Measurements from ENCODE around the gene RHOBTB3. TPM values are rescaled to one million over a fixed set of nuclear protein-coding genes. Genes with fewer than 3 reads are reported as not detected.
"Not testable (repeated sequence)": the region's sequence is repeated elsewhere in the genome, so short reads cannot be mapped to it uniquely, and the experiment has no call there.

RHOBTB3 gene
- total RNA-seq, 4 donors from 2014 or later, result 40.1 to 95.7 (median 71.0) TPM

DNA sequence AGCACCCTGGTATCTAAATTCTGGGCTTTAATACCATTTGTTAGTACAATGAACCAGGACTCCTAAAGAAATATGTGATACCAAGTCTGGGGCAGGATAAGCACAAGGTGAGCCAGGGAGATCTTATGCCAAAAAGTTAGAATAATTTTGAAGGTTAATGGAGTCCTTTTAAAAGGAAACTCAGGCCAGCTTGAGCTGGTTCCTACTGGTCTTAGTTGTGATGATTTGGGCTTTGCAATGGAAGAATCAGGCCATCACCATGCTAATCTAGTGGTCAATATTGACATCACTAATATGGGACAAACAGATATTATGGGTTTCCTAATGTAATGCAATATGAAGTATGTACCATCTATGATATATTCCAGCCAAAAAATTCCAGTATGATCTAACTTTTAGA lies 40.8 kb upstream of the RHOBTB3 start:
- TF ChIP-seq, protein P1, sequence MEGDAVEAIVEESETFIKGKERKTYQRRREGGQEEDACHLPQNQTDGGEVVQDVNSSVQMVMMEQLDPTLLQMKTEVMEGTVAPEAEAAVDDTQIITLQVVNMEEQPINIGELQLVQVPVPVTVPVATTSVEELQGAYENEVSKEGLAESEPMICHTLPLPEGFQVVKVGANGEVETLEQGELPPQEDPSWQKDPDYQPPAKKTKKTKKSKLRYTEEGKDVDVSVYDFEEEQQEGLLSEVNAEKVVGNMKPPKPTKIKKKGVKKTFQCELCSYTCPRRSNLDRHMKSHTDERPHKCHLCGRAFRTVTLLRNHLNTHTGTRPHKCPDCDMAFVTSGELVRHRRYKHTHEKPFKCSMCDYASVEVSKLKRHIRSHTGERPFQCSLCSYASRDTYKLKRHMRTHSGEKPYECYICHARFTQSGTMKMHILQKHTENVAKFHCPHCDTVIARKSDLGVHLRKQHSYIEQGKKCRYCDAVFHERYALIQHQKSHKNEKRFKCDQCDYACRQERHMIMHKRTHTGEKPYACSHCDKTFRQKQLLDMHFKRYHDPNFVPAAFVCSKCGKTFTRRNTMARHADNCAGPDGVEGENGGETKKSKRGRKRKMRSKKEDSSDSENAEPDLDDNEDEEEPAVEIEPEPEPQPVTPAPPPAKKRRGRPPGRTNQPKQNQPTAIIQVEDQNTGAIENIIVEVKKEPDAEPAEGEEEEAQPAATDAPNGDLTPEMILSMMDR (IDR thresholded peaks at IDR 0.05), result no peak
- no peak for TF ChIP-seq POLR2A (IDR thresholded peaks at IDR 0.05)
- Histone ChIP-seq H3K4me1 (no peaks in the 10 kb centered on the region), H3K4me3 (no peak overlapping the region), H3K36me3 (no peaks in the 10 kb centered on the region), H3K27ac (no peak overlapping the region), H3K27me3 (peaks cover 0 to 3% of the 10 kb centered on the region in 2 donors), H3K9me3 (no peaks in the 10 kb centered on the region)
- DNase-seq, result no peak

DNA sequence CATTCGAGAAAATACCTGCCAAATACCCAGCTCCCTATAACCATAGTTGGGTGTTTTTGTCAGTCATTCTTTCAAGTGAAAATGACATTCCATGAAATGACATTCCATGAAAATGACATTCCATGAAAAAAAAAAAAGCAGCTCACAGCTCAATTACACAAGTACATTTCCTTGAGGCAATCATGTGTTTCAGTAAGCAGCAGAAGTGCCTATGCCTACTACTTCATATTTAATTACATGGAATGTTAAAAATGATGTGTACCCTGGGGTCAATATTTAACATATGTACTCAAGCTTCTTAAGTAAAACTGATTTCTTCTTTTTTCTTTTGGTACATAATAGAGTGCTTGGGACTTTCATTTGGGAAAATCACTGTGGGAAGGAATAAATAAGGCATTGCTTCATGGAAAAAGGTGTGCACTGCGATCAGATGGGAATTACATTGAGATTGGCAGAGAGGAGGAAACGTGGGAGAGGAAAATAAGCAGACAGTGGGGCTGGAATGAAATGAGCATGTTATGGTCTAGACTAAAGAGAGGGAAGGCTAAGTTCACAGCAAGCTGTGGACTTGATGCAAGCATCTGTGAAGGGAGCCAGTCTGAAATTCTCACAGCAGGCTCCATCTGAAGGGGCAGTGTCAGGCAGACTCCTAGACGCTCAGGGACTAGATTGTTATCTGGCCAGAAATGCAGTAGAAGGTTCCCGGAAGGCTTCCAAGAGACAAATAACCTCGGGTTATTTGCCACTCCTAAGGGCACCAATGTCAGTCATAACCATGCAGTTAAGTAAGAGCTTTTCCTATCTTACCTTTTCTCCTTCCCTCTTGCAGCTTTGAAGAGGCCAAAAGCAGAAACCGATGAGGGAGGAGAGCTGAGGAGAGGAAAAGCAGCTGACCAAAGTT lies 33.1 kb upstream of the RHOBTB3 start:
- no peaks in the 10 kb centered on the region for H3K27me3 ChIP-seq
- DNase-seq, result no peak
- TF ChIP-seq POLR2A (IDR thresholded peaks at IDR 0.05), result no peak
- TF ChIP-seq, protein P1 (IDR thresholded peaks at IDR 0.05), result no peak
- H3K4me3 ChIP-seq, result no peak overlapping the region
- H3K4me1 ChIP-seq, result no peaks in the 10 kb centered on the region
- H3K36me3 ChIP-seq, result no peaks in the 10 kb centered on the region
- H3K9me3 ChIP-seq, result no peaks in the 10 kb centered on the region
- no peak overlapping the region for H3K27ac ChIP-seq

DNA sequence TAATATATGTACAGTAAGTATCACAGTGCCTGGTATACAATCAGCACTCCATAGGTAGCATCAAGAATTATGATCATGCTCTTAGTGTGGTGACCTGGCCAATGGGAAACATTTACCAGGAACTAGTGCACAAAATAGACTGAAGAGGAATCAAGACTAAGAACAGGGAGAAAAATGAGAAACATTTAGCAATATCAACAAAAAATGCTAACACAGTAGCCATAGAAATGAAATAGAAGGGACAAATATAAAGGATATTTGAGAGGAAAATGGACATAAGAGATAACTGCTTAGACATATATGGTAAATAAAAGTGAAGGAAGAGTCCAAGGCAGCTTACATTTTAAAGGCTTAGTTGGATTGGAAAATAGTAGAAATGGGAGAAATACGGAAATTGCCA lies 31.8 kb upstream of the RHOBTB3 start:
- TF ChIP-seq, protein P1 (IDR thresholded peaks at IDR 0.05), result no peak
- no peak for TF ChIP-seq POLR2A (IDR thresholded peaks at IDR 0.05)

DNA sequence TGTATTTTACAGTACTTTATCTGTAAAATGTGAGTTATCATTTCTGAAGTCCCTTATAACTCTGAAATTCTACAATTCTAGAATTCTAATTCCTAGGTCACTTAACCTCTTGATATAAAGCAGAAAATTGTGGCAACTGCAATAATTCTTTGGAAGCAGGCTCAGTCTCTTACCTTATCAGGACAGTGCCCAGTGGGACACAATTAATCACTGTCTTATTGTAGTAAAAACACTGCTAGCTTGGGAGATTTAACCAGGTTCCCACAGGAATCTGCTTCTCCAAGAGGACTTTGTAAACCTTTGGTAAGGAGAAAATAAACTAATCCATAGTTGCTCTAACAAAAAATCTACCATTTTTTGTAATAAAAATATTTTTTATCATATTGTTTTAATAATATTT lies 30.1 kb upstream of the RHOBTB3 start:
- H3K27ac ChIP-seq, result no peak overlapping the region
- no peaks in the 10 kb centered on the region for H3K9me3 ChIP-seq
- no peak for TF ChIP-seq POLR2A (IDR thresholded peaks at IDR 0.05)
- TF ChIP-seq, protein P1 (IDR thresholded peaks at IDR 0.05), result no peak
- H3K4me3 ChIP-seq, result no peak overlapping the region
- no peaks in the 10 kb centered on the region for H3K27me3 ChIP-seq
- H3K36me3 ChIP-seq, result no peaks in the 10 kb centered on the region
- no peak for DNase-seq
- no peaks in the 10 kb centered on the region for H3K4me1 ChIP-seq

More for the DNA sequence above, 31.8 kb upstream of the RHOBTB3 start:
- DNase-seq, result no peak
- Histone ChIP-seq H3K36me3 (no peaks in the 10 kb centered on the region), H3K27ac (no peak overlapping the region), H3K9me3 (no peaks in the 10 kb centered on the region), H3K4me1 (no peaks in the 10 kb centered on the region), H3K4me3 (no peak overlapping the region), H3K27me3 (no peaks in the 10 kb centered on the region)

DNA sequence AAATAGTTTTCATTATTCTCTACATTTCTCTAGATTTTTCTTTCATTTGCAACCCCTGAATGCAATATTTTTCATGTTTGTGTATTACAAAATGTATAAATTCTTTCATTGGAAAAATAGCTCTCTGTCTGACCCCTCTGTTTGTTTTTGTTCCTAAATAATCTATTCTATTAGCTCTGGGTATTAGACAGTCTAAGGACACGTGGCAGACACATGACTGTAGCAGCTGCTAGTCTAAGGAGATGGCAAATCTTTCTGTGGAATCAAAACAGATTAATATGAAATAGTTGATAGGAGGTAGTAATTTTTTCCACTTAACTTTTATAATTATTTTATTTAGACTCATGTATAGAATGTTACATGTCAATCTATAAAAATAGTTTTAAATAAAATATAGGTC lies 27.0 kb upstream of the RHOBTB3 start:
- H3K4me1 ChIP-seq, result no peaks in the 10 kb centered on the region
- no peaks in the 10 kb centered on the region for H3K36me3 ChIP-seq
- H3K27ac ChIP-seq, result no peak overlapping the region
- no peaks in the 10 kb centered on the region for H3K27me3 ChIP-seq
- no peaks in the 10 kb centered on the region for H3K9me3 ChIP-seq
- TF ChIP-seq, protein P1 (IDR thresholded peaks at IDR 0.05), result no peak
- TF ChIP-seq POLR2A (IDR thresholded peaks at IDR 0.05), result no peak
- DNase-seq, result no peak
- no peak overlapping the region for H3K4me3 ChIP-seq

DNA sequence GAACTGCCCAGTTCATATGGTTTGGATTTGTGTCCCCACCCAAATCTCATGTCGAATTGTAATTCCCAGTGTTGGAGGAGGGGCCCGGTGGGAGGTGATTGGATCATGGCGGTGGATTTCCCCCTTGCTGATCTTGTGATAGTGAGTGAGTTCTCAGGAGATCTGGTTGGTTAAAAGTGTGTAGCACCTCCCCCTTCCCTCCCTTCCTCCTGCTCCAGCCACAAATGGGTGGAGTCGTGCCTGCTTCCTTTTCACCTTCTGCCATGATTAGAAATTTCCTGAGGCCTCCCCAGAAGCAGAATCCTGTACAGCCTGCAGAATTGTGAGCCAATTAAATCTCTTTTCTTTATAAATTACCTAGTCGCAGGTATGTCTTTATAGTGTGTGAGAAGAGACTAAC lies 24.9 kb upstream of the RHOBTB3 start:
- not testable (repeated sequence) for H3K4me3 ChIP-seq, H3K27me3 ChIP-seq, H3K36me3 ChIP-seq, H3K9me3 ChIP-seq, H3K4me1 ChIP-seq, H3K27ac ChIP-seq, DNase-seq
